K562 (cell line): ENCODE data around the gene ELFN2. TPM values are rescaled to one million over a fixed set of nuclear protein-coding genes. Genes with fewer than 3 reads are reported as not detected.

Experiments
- ATAC-seq: fragments of 200-7000 bp; cut with Tn5 transposase; 3 replicates; pipeline ENCODE4 v1.9.1; 2020; ENCODE audit warnings: moderate library complexity
- BruUV-seq: library from RNA; stranded (reverse); fragments of 400-500 nt; replicated peaks from 2 replicates; lab custom pipeline; 2021; lab: Mats Ljungman, UMichigan
- CTCF ChIA-PET: fragments of 300-600 bp; formaldehyde crosslinking; extraction: SDS; loops from one replicate; lab custom pipeline; 2021; ENCODE audit warnings: low intra/inter-chr PET ratio; lab: Yijun Ruan, JAX
- POLR2A ChIA-PET: fragments of 300-600, 350-650 bp; sonication (Branson Sonifier 250); formaldehyde crosslinking; extraction: SDS; loops from one replicate; lab custom pipeline; 2021; ENCODE audit warnings: antibody characterized with exemption, inconsistent platforms; lab: Yijun Ruan, JAX
- DNase-seq, 4 experiments: peaks; one replicate each; pipeline versions ENCODE4 v3.0.0 to v3.0.0-alpha.2; 2011 to 2018; ENCODE audit warnings: low spot score in 3 of 4, mixed read lengths in 3 of 4; ENCODE audit errors: extremely low read depth in 1 of 4
- FAIRE-seq: peaks from 2 replicates; lab custom pipeline; 2011; peaks lifted over from hg19 to GRCh38; lab: Jason Lieb, UNC
- H2AFZ ChIP-seq: 2 replicates; pipeline ENCODE4 v1.6.0; 2011; ENCODE audit warnings: low read depth, low read length, control low read depth, inconsistent platforms
- H3K27ac ChIP-seq: fragments of 200-600 bp; 3 replicates; pipeline ENCODE4 v1.8.0; 2011; ENCODE audit warnings: low read depth, mild to moderate bottlenecking, control low read depth, inconsistent platforms, low read length, moderate library complexity, mixed read lengths; ENCODE audit errors: extremely low read depth
- H3K27me3 ChIP-seq, 2 experiments: fragments of 300-600 bp in 1 of 2; 2 replicates in 1 of 2; 3 replicates in 1 of 2; pipeline versions ENCODE4 v1.6.0 to v1.8.0; 2011; ENCODE audit warnings: inconsistent platforms in 2 of 2, low read length in 2 of 2, mild to moderate bottlenecking in 1 of 2, mixed read lengths in 1 of 2, moderate library complexity in 1 of 2; ENCODE audit not compliant: control insufficient read depth in 2 of 2, insufficient read depth in 2 of 2
- H3K36me3 ChIP-seq: fragments of 300-600 bp; 3 replicates; pipeline ENCODE4 v1.8.0; 2011; ENCODE audit warnings: mild to moderate bottlenecking, low read length, inconsistent platforms; ENCODE audit not compliant: control insufficient read depth, insufficient read depth
- H3K4me1 ChIP-seq, 2 experiments: fragments of 200-600 bp in 1 of 2; replicated peaks in 1 of 2; 2 replicates in 1 of 2; 3 replicates in 1 of 2; pipeline versions ENCODE4 v1.5.1 to v1.8.0; 2011; ENCODE audit warnings: inconsistent platforms in 2 of 2, low read length in 2 of 2, mild to moderate bottlenecking in 1 of 2, mixed read lengths in 1 of 2, moderate library complexity in 1 of 2; ENCODE audit not compliant: control insufficient read depth in 2 of 2, insufficient read depth in 2 of 2
- H3K4me2 ChIP-seq: 2 replicates; pipeline ENCODE4 v1.6.1; 2011; ENCODE audit warnings: low read length, control low read depth, inconsistent platforms, mixed read lengths; ENCODE audit not compliant: insufficient read depth
- H3K4me3 ChIP-seq: fragments of 200-600 bp; sonication (generic), shearing (Covaris generic); 2 replicates; pipeline ENCODE4 v1.5.1; 2016; ENCODE audit warnings: control low read depth, inconsistent platforms
- H3K79me2 ChIP-seq: fragments of 200-600 bp; 3 replicates; pipeline ENCODE4 v1.8.0; 2011; ENCODE audit warnings: low read length, inconsistent platforms; ENCODE audit not compliant: control insufficient read depth, insufficient read depth
- H3K9ac ChIP-seq, 2 experiments: 2 replicates each; pipeline versions ENCODE4 v1.6.0 to v1.6.1; 2011; ENCODE audit warnings: low read depth in 2 of 2, low read length in 2 of 2, control low read depth in 1 of 2, inconsistent platforms in 1 of 2, mild to moderate bottlenecking in 1 of 2, mixed read lengths in 1 of 2; ENCODE audit not compliant: insufficient read depth in 1 of 2
- H3K9me1 ChIP-seq: one replicate; pipeline ENCODE4 v1.6.0; 2011; ENCODE audit warnings: inconsistent platforms, mild to moderate bottlenecking, low read length, moderate library complexity; ENCODE audit not compliant: control insufficient read depth, insufficient read depth
- H3K9me3 ChIP-seq: replicated peaks from 2 replicates; pipeline ENCODE4 v1.5.1; 2011; ENCODE audit warnings: low read depth, low read length, inconsistent platforms; ENCODE audit not compliant: control insufficient read depth, insufficient read depth
- H4K20me1 ChIP-seq: replicated peaks from 2 replicates; pipeline ENCODE4 v1.6.1; 2011; ENCODE audit warnings: low read length, inconsistent platforms, mixed read lengths; ENCODE audit not compliant: control insufficient read depth, insufficient read depth
- ADNP ChIP-seq: fragments of 200-800 bp; sonication (Bioruptor generic); IDR thresholded peaks from 2 replicates; pipeline ENCODE4 v1.6.1; 2016; ENCODE audit warnings: missing genetic modification characterization, missing compliant biosample characterization
- EZH2 ChIP-seq: IDR thresholded peaks from 2 replicates; pipeline ENCODE4 v1.6.1; 2012; ENCODE audit warnings: low read depth, mild to moderate bottlenecking, inconsistent platforms, low read length, borderline replicate concordance
- MECOM ChIP-seq: fragments of 250-450 bp; sonication (Bioruptor Pico); IDR thresholded peaks from 2 replicates; pipeline ENCODE4 v1.8.0; 2022; ENCODE audit warnings: inconsistent platforms
- MYC ChIP-seq, 2 experiments: fragments of 250-450 bp in 1 of 2; sonication (Bioruptor Pico) in 1 of 2; IDR thresholded peaks; 2 replicates each; pipeline versions ENCODE4 v1.5.1 to v1.6.1; 2012 to 2021; ENCODE audit warnings: low read depth in 2 of 2, borderline replicate concordance in 1 of 2, improper control_type of control experiment in 1 of 2, low read length in 1 of 2, mild to moderate bottlenecking in 1 of 2, moderate library complexity in 1 of 2
- NONO ChIP-seq, 2 experiments: fragments of 200-400 bp in 1 of 2; fragments of 450-650 bp in 1 of 2; formaldehyde crosslinking in 1 of 2; IDR thresholded peaks; 2 replicates each; pipeline ENCODE4 v1.6.1; 2017; ENCODE audit warnings: low read depth in 2 of 2, mild to moderate bottlenecking in 2 of 2, moderate library complexity in 2 of 2, low read length in 1 of 2
- NR1H2 ChIP-seq: sonication (generic); formaldehyde crosslinking; IDR thresholded peaks from 2 replicates; pipeline ENCODE4 v1.4.0; 2020; ENCODE audit warnings: mild to moderate bottlenecking, missing genetic modification reagents
- POLR2AphosphoS5 ChIP-seq: IDR thresholded peaks from 2 replicates; pipeline ENCODE4 v1.6.1; 2011; ENCODE audit warnings: mild to moderate bottlenecking, low read depth, low read length, moderate library complexity; ENCODE audit not compliant: control insufficient read depth, insufficient read depth
- POLR2B ChIP-seq: fragments of 450-650 bp; IDR thresholded peaks from 2 replicates; pipeline ENCODE4 v1.6.1; 2018; ENCODE audit warnings: low read depth; ENCODE audit not compliant: partially characterized antibody
- PRDM10 ChIP-seq: fragments of 450-650 bp; IDR thresholded peaks from 2 replicates; pipeline ENCODE4 v1.6.1; 2018; ENCODE audit not compliant: partially characterized antibody
- SP2 ChIP-seq: IDR thresholded peaks from 2 replicates; pipeline ENCODE4 v1.6.1; 2011; ENCODE audit warnings: mild to moderate bottlenecking, low read depth, low read length, moderate library complexity; ENCODE audit not compliant: poor library complexity, severe bottlenecking; ENCODE audit errors: extremely low read depth
- TAF15 ChIP-seq: fragments of 200-400 bp; formaldehyde crosslinking; IDR thresholded peaks from 2 replicates; pipeline ENCODE4 v1.6.1; 2017; ENCODE audit warnings: mild to moderate bottlenecking, low read depth, low read length, moderate library complexity
- ZFPM2 ChIP-seq: fragments of 250-450 bp; sonication (Bioruptor Pico); IDR thresholded peaks from 2 replicates; pipeline ENCODE4 v1.5.1; 2022; ENCODE audit warnings: mild to moderate bottlenecking
- ZNF41 ChIP-seq: fragments of 250-450 bp; sonication (Bioruptor Pico); conservative IDR thresholded peaks from 2 replicates; pipeline ENCODE4 v1.4.0; 2020; ENCODE audit warnings: mild to moderate bottlenecking
- ZNF696 ChIP-seq: fragments of 250-450 bp; sonication (Bioruptor Pico); conservative IDR thresholded peaks from 2 replicates; pipeline ENCODE4 v1.4.0; 2020; ENCODE audit warnings: mild to moderate bottlenecking, moderate library complexity
- WGBS: fragments of 100-300 bp; shearing (Covaris generic); methylation state at CpG from one replicate; pipeline ENCODE4 v1.1.6; 2016; ENCODE audit warnings: low coverage, mixed read lengths; ENCODE audit not compliant: insufficient coverage; ENCODE audit errors: missing lambda C conversion rate; 5-methylcytosine and 5-hydroxymethylcytosine counted together
- in situ Hi-C: fragments of 300-500 bp; cut with MboI; formaldehyde crosslinking; loops from 4 replicates; pipeline ENCODE4 v1.15.0; 2018; ENCODE audit warnings: inconsistent platforms, mixed read lengths
- intact Hi-C: fragments of 100-400 bp; cut with micrococcal nuclease; formaldehyde crosslinking; loops from 2 replicates; pipeline ENCODE4 v1.14.2; 2022
- polyA plus RNA-seq, 8 experiments: library from polyadenylated mRNA; depleted of rRNA in 4 of 8; stranded (reverse) in 5 of 8; unstranded in 3 of 8; fragments of >200 nt; fragmentation: Nextera tagmentation in 2 of 8; fragmentation: Illumina TruSeq in 1 of 8; extraction: Ambion mirVana in 2 of 8; extraction: Trizol in 1 of 8; gene quantifications; 2 replicates each; pipeline versions ENCODE4 v1.2.1 to v1.2.3, GENCODE V29; 2011 to 2014; ENCODE audit warnings: inconsistent platforms in 1 of 8, missing spikeins in 1 of 8
- total RNA-seq, 7 experiments: library from RNA; depleted of rRNA in 6 of 7; stranded (reverse); fragments of >200 nt in 6 of 7; fragmentation: Illumina TruSeq in 2 of 7; extraction: Trizol in 2 of 7; gene quantifications; 2 replicates each; pipeline versions ENCODE4 v1.2.1 to v1.2.3, GENCODE V29; 2011 to 2021; ENCODE audit warnings: low replicate concordance in 1 of 7
- TF ChIP-seq, protein P1 (sequence below): fragments of 250-450 bp; sonication (Bioruptor Pico); IDR thresholded peaks from 2 replicates; pipeline ENCODE4 v1.5.0; 2022; ENCODE audit warnings: mild to moderate bottlenecking
- TF ChIP-seq, protein P2 (sequence below): sonication (generic); formaldehyde crosslinking; IDR thresholded peaks from 2 replicates; pipeline ENCODE4 v1.8.0; 2023; ENCODE audit warnings: mild to moderate bottlenecking, missing genetic modification reagents

The ELFN2 gene
- total and polyA plus RNA-seq, 9 of the 15 experiments (the other 6 are each of a cell fraction or from before 2014, with no cell fraction given) = not detected

- 0% methylated on average over 6 of the region's 10 CpGs for WGBS
- DNase-seq (no peak), ATAC-seq (no peak), FAIRE-seq (no peak)
- no peak overlapping the region for H3K27ac ChIP-seq
- no peak overlapping the region for H3K9ac ChIP-seq
- in situ Hi-C loops (no loop called here), intact Hi-C loops (no loop called here)
- H3K4me3 ChIP-seq = no peak overlapping the region
- peaks cover 5 to 50% of the 10 kb centered on the region in 2 experiments; a peak in 4 of 5 replicates for H3K27me3 ChIP-seq
- H3K4me2 ChIP-seq = no peak overlapping the region
- H3K79me2 ChIP-seq = no peaks in the 10 kb centered on the region
- H3K9me1 ChIP-seq = no peaks in the 10 kb centered on the region
- no peaks in the 10 kb centered on the region for H4K20me1 ChIP-seq
- BruUV-seq = no TSS peak
- POLR2A ChIA-PET = interaction anchor here (0.7 kb wide), 1 partner anchor 168 kb away, joined by 4 read pairs; no protein-coding TSS in a partner anchor
- H2AFZ ChIP-seq = no peak overlapping the region
- peaks cover 0 to 5% of the 10 kb centered on the region in 2 experiments; a peak in 1 of 5 replicates for H3K4me1 ChIP-seq
- CTCF ChIA-PET = no interaction called here
- no peaks in the 10 kb centered on the region for H3K9me3 ChIP-seq
- H3K36me3 ChIP-seq = no peaks in the 10 kb centered on the region
- TF ChIP-seq ADNP (tag) = no peak
- TF ChIP-seq POLR2AphosphoS5 = no peak
- no peak for TF ChIP-seq MYC (IDR thresholded peaks at IDR 0.05; ENCODE audit: low read depth, low read length)
- TF ChIP-seq MYC (CRISPR knock-in tag; IDR thresholded peaks at IDR 0.05; ENCODE audit: borderline replicate concordance, low read depth) = no peak
- TF ChIP-seq PRDM10 = no peak
- TF ChIP-seq ZNF41 (CRISPR knock-in tag) = no peak
- no peak for TF ChIP-seq EZH2
- TF ChIP-seq SP2 = no peak
- no peak for TF ChIP-seq NONO (IDR thresholded peaks at IDR 0.05; ENCODE audit: low read depth in 2 of 2, low read length in 1 of 2)
- TF ChIP-seq, protein P1, sequence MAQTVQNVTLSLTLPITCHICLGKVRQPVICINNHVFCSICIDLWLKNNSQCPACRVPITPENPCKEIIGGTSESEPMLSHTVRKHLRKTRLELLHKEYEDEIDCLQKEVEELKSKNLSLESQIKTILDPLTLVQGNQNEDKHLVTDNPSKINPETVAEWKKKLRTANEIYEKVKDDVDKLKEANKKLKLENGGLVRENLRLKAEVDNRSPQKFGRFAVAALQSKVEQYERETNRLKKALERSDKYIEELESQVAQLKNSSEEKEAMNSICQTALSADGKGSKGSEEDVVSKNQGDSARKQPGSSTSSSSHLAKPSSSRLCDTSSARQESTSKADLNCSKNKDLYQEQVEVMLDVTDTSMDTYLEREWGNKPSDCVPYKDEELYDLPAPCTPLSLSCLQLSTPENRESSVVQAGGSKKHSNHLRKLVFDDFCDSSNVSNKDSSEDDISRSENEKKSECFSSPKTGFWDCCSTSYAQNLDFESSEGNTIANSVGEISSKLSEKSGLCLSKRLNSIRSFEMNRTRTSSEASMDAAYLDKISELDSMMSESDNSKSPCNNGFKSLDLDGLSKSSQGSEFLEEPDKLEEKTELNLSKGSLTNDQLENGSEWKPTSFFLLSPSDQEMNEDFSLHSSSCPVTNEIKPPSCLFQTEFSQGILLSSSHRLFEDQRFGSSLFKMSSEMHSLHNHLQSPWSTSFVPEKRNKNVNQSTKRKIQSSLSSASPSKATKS (CRISPR knock-in tag) = no peak
- TF ChIP-seq, protein P2, sequence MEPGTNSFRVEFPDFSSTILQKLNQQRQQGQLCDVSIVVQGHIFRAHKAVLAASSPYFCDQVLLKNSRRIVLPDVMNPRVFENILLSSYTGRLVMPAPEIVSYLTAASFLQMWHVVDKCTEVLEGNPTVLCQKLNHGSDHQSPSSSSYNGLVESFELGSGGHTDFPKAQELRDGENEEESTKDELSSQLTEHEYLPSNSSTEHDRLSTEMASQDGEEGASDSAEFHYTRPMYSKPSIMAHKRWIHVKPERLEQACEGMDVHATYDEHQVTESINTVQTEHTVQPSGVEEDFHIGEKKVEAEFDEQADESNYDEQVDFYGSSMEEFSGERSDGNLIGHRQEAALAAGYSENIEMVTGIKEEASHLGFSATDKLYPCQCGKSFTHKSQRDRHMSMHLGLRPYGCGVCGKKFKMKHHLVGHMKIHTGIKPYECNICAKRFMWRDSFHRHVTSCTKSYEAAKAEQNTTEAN (CRISPR knock-in tag) = no peak
- no peak for TF ChIP-seq TAF15
- no peak for TF ChIP-seq ZFPM2 (CRISPR knock-in tag)
- no peak for TF ChIP-seq NR1H2
- TF ChIP-seq ZNF696 (CRISPR knock-in tag) = no peak
- TF ChIP-seq MECOM = no peak
- TF ChIP-seq POLR2B = no peak
Measured at GRCh38 chr22:37397226-37397625, 30.1 kb downstream of the ELFN2 start.
